ENCODE results near the gene WDR18.

WDR18 gene

GRCh38 chr19:971795-972194 lies 12.3 kb upstream of the WDR18 start:
- no peak for DNase-seq (ENCODE audit: extremely low read depth, insufficient read length)
- no peaks in the 10 kb centered on the region for H3K27me3 ChIP-seq (replicated peaks; ENCODE audit: control insufficient read depth, insufficient read depth, low read length)
- H3K36me3 ChIP-seq (ENCODE audit: control insufficient read depth, insufficient read depth, low read length), result peaks cover 23% of the 10 kb centered on the region
- H3K4me3 ChIP-seq (replicated peaks; ENCODE audit: low read depth, low read length), result no peak overlapping the region
- no peak for TF ChIP-seq CTCF (IDR thresholded peaks at IDR 0.05; ENCODE audit: insufficient read depth, low read length, poor library complexity, severe bottlenecking)

- no peak for DNase-seq (ENCODE audit: extremely low read depth, insufficient read length)
- Histone ChIP-seq H3K27me3 (replicated peaks; ENCODE audit: control insufficient read depth, insufficient read depth, low read length) (no peaks in the 10 kb centered on the region), H3K4me3 (replicated peaks; ENCODE audit: low read depth, low read length) (no peak overlapping the region), H3K36me3 (ENCODE audit: control insufficient read depth, insufficient read depth, low read length) (peaks cover 22% of the 10 kb centered on the region)
- no peak for TF ChIP-seq CTCF (IDR thresholded peaks at IDR 0.05; ENCODE audit: insufficient read depth, low read length, poor library complexity, severe bottlenecking)
Measured at GRCh38 chr19:972281-972680, 11.9 kb upstream of the WDR18 start.

GRCh38 chr19:973726-974563 lies 10.2 kb upstream of the WDR18 start:
- Histone ChIP-seq H3K27me3 (replicated peaks; ENCODE audit: control insufficient read depth, insufficient read depth, low read length) (no peaks in the 10 kb centered on the region), H3K36me3 (ENCODE audit: control insufficient read depth, insufficient read depth, low read length) (peaks cover 14% of the 10 kb centered on the region), H3K4me3 (replicated peaks; ENCODE audit: low read depth, low read length) (no peak overlapping the region)
- DNase-seq (ENCODE audit: extremely low read depth, insufficient read length), result no peak
- TF ChIP-seq CTCF (IDR thresholded peaks at IDR 0.05; ENCODE audit: insufficient read depth, low read length, poor library complexity, severe bottlenecking), result no peak

GRCh38 chr19:974564-975257 lies 9.4 kb upstream of the WDR18 start:
- Histone ChIP-seq H3K4me3 (replicated peaks; ENCODE audit: low read depth, low read length) (no peak overlapping the region), H3K36me3 (ENCODE audit: control insufficient read depth, insufficient read depth, low read length) (peaks cover 12% of the 10 kb centered on the region), H3K27me3 (replicated peaks; ENCODE audit: control insufficient read depth, insufficient read depth, low read length) (no peaks in the 10 kb centered on the region)
- no peak for DNase-seq (ENCODE audit: extremely low read depth, insufficient read length)
- TF ChIP-seq CTCF (IDR thresholded peaks at IDR 0.05; ENCODE audit: insufficient read depth, low read length, poor library complexity, severe bottlenecking), result no peak

GRCh38 chr19:976476-976875 lies 7.7 kb upstream of the WDR18 start:
- no peak for DNase-seq (ENCODE audit: extremely low read depth, insufficient read length)
- Histone ChIP-seq H3K27me3 (replicated peaks; ENCODE audit: control insufficient read depth, insufficient read depth, low read length) (no peaks in the 10 kb centered on the region), H3K36me3 (ENCODE audit: control insufficient read depth, insufficient read depth, low read length) (peaks cover 6% of the 10 kb centered on the region), H3K4me3 (replicated peaks; ENCODE audit: low read depth, low read length) (no peak overlapping the region)
- TF ChIP-seq CTCF (IDR thresholded peaks at IDR 0.05; ENCODE audit: insufficient read depth, low read length, poor library complexity, severe bottlenecking), result no peak

Data from GM06990 (cell line).